ENCODE results near the gene SLC6A19.
A peak's percentile ranks its signal among the peaks of the same experiment; 100 is the strongest.

Gene SLC6A19

GRCh38 chr5:1195916-1196315 is 5.5 kb upstream of the SLC6A19 start:
- no peak for DNase-seq (ENCODE audit: low spot score)

- DNase-seq (ENCODE audit: low spot score) = no peak
Observed at GRCh38 chr5:1196562-1196961, 4.8 kb upstream of the SLC6A19 start.

- DNase-seq (ENCODE audit: low spot score) = no peak
Observed at GRCh38 chr5:1197876-1198666, 3.3 kb upstream of the SLC6A19 start.

GRCh38 chr5:1199340-1199648 is 2.1 kb upstream of the SLC6A19 start:
- DNase-seq (ENCODE audit: low spot score) = no peak

- no peak for DNase-seq (ENCODE audit: low spot score)
Observed at GRCh38 chr5:1199649-1200494, 1.5 kb upstream of the SLC6A19 start.

- no peak for DNase-seq (ENCODE audit: low spot score)
Observed at GRCh38 chr5:1200495-1201326, 684 bp upstream of the SLC6A19 start.

- DNase-seq (ENCODE audit: low spot score) = no peak
Observed at GRCh38 chr5:1202026-1202797, 817 bp downstream of the SLC6A19 start.

- DNase-seq (ENCODE audit: low spot score) = no peak
Observed at GRCh38 chr5:1202798-1203185, 1.4 kb downstream of the SLC6A19 start.

- DNase-seq (ENCODE audit: low spot score) = no peak
Observed at GRCh38 chr5:1203311-1203967, 2.0 kb downstream of the SLC6A19 start.

- DNase-seq (ENCODE audit: low spot score) = no peak
Observed at GRCh38 chr5:1203968-1204692, 2.7 kb downstream of the SLC6A19 start.

- peak; percentile 59 for DNase-seq (ENCODE audit: low spot score)
Observed at GRCh38 chr5:1204693-1205242, 3.4 kb downstream of the SLC6A19 start.

GRCh38 chr5:1205255-1206180 is 4.1 kb downstream of the SLC6A19 start:
- DNase-seq (ENCODE audit: low spot score) = no peak

- no peak for DNase-seq (ENCODE audit: low spot score)
Observed at GRCh38 chr5:1206521-1207412, 5.4 kb downstream of the SLC6A19 start.

- no peak for DNase-seq (ENCODE audit: low spot score)
Observed at GRCh38 chr5:1207555-1207954, 6.2 kb downstream of the SLC6A19 start.

GRCh38 chr5:1208221-1208742 is 6.9 kb downstream of the SLC6A19 start:
- no peak for DNase-seq (ENCODE audit: low spot score)

GRCh38 chr5:1208743-1209488 is 7.5 kb downstream of the SLC6A19 start:
- peak; percentile 68 for DNase-seq (ENCODE audit: low spot score)

- DNase-seq (ENCODE audit: low spot score) = no peak
Observed at GRCh38 chr5:1209489-1209852, 8.1 kb downstream of the SLC6A19 start.
